ENCODE measurements around the gene IGFLR1. TPM values are rescaled to one million over a fixed set of nuclear protein-coding genes. Genes with fewer than 3 reads are reported as not detected.

Gene IGFLR1
- total RNA-seq, 2 donors from 2014 or later = 6.0 to 11.2 TPM

DNA sequence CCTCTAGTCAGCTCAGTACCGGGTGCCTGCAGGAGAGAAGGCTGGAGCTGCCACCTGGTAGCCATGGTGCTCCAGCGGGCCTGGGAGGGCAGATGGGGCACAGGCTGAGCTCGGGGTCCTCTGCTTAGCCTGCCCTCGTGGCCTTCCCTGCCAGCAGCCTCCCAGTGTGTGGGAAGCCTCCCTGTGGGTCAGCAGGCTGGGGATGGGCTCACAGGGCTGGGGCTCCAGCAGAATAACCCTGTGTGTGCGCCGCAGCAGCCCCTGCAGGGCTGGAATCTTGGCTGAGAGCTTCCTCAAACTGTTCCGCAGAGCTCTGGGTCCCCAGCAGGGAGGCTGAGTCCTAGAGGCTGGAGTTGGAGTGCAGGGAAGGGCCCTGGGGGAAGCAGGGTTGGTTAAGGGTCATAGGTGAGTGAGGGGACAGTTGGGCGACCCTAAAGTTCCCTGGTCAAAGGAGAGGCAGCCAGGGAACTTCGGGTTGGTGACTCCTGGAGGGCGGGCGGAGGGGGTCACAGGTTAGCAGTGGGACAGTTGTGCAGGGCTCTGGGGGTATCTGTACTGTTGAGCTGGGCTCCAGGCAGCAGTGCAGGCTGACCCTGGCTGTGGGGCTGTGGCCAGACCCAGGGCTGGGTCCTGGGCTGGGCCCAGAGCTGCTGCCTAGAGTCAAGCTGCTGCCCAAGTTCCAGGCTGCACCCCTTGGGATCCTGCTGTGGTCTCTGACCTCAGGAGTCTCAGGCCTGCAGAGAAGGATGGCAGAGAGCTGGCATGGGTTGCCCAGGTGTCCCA is 47.1 kb upstream of the IGFLR1 start:
- intact Hi-C loops (cut with DNase I) = no loop called here
- no peak overlapping the region for H3K27ac ChIP-seq
- H3K36me3 ChIP-seq (replicated peaks in 1 of 2; ENCODE audit: insufficient read depth in 1 of 2, low read depth in 2 of 2) = no peaks in the 10 kb centered on the region
- TF ChIP-seq CTCF (IDR thresholded peaks at IDR 0.05) = no peak
- no peak for TF ChIP-seq POLR2A (IDR thresholded peaks at IDR 0.05)
- no peak overlapping the region for H3K4me3 ChIP-seq
- no peaks in the 10 kb centered on the region for H3K27me3 ChIP-seq
- H3K4me1 ChIP-seq = peaks cover 20% of the 10 kb centered on the region
- WGBS, 2 donors = 81 to 94% methylated on average over 8 to 11 of the region's 11 CpGs
- DNase-seq (no peak), ATAC-seq (no peak)
- H3K9me3 ChIP-seq = no peaks in the 10 kb centered on the region

- intact Hi-C loops (cut with DNase I) = no loop called here
- 78 to 81% methylated on average over 8 to 9 of the region's 12 CpGs for WGBS, 2 donors
- TF ChIP-seq POLR2A (IDR thresholded peaks at IDR 0.05) = no peak
- TF ChIP-seq CTCF (IDR thresholded peaks at IDR 0.05) = no peak
Measured at GRCh38 chr19:35788205-35788960, 46.1 kb upstream of the IGFLR1 start.

DNA sequence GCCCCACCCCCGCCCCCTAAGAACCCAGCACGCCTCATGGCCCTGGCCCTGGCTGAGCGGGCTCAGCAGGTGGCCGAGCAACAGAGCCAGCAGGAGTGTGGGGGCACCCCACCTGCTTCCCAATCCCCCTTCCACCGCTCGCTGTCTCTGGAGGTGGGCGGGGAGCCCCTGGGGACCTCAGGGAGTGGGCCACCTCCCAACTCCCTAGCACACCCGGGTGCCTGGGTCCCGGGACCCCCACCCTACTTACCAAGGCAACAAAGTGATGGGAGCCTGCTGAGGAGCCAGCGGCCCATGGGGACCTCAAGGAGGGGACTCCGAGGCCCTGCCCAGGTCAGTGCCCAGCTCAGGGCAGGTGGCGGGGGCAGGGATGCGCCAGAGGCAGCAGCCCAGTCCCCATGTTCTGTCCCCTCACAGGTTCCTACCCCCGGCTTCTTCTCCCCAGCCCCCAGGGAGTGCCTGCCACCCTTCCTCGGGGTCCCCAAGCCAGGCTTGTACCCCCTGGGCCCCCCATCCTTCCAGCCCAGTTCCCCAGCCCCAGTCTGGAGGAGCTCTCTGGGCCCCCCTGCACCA is 45.1 kb upstream of the IGFLR1 start:
- H3K4me1 ChIP-seq = peaks cover 18% of the 10 kb centered on the region
- TF ChIP-seq CTCF (IDR thresholded peaks at IDR 0.05) (no peak), POLR2A (IDR thresholded peaks at IDR 0.05) (no peak)
- ATAC-seq (no peak), DNase-seq (no peak)
- H3K27ac ChIP-seq = no peak overlapping the region
- H3K36me3 ChIP-seq (replicated peaks in 1 of 2; ENCODE audit: insufficient read depth in 1 of 2, low read depth in 2 of 2) = no peaks in the 10 kb centered on the region
- intact Hi-C loops (cut with DNase I) = no loop called here
- no peak overlapping the region for H3K4me3 ChIP-seq
- H3K27me3 ChIP-seq = no peaks in the 10 kb centered on the region
- 94 to 100% methylated on average over 3 to 13 of the region's 15 CpGs for WGBS, 2 donors
- H3K9me3 ChIP-seq = no peaks in the 10 kb centered on the region

More at GRCh38 chr19:35788205-35788960, 46.1 kb upstream of the IGFLR1 start:
- no peak for ATAC-seq
- Histone ChIP-seq H3K36me3 (replicated peaks in 1 of 2; ENCODE audit: insufficient read depth in 1 of 2, low read depth in 2 of 2) (no peaks in the 10 kb centered on the region), H3K27ac (no peak overlapping the region), H3K4me1 (peaks cover 20% of the 10 kb centered on the region), H3K4me3 (no peak overlapping the region), H3K9me3 (no peaks in the 10 kb centered on the region), H3K27me3 (no peaks in the 10 kb centered on the region)
- DNase-seq = no peak

DNA sequence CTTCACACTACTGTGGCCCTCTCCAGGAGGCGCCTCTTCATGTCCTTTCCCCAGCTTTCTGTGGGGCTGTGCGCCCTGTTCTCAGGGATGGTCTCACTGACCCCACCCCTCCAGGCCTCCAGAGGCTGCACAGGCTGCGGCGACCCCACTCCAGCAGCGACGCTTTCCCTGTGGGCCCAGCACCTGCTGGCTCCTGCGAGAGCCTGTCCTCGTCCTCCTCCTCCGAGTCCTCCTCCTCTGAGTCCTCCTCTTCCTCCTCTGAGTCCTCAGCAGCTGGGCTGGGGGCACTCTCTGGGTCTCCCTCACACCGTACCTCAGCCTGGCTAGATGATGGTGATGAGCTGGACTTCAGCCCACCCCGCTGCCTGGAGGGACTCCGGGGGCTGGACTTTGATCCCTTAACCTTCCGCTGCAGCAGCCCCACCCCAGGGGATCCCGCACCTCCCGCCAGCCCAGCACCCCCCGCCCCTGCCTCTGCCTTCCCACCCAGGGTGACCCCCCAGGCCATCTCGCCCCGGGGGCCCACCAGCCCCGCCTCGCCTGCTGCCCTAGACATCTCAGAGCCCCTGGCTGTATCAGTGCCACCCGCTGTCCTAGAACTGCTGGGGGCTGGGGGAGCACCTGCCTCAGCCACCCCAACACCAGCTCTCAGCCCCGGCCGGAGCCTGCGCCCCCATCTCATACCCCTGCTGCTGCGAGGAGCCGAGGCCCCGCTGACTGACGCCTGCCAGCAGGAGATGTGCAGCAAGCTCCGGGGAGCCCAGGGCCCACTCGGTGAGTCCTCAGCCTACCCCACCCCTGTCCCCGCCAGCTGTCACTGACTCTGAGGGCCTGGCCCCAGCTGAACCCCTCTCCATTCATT is 44.3 kb upstream of the IGFLR1 start:
- no peaks in the 10 kb centered on the region for H3K27me3 ChIP-seq
- intact Hi-C loops (cut with DNase I) = no loop called here
- WGBS, 2 donors = 84 to 91% methylated on average over 20 to 22 of the region's 31 CpGs
- H3K36me3 ChIP-seq (replicated peaks in 1 of 2; ENCODE audit: insufficient read depth in 1 of 2, low read depth in 2 of 2) = no peaks in the 10 kb centered on the region
- no peak overlapping the region for H3K27ac ChIP-seq
- H3K9me3 ChIP-seq = no peaks in the 10 kb centered on the region
- H3K4me1 ChIP-seq = peaks cover 10% of the 10 kb centered on the region
- no peak overlapping the region for H3K4me3 ChIP-seq
- TF ChIP-seq CTCF (IDR thresholded peaks at IDR 0.05) (no peak), POLR2A (IDR thresholded peaks at IDR 0.05) (no peak)
- ATAC-seq (no peak), DNase-seq (no peak)
